Measurements from ENCODE around the gene CLIC5.

The CLIC5 gene

DNA sequence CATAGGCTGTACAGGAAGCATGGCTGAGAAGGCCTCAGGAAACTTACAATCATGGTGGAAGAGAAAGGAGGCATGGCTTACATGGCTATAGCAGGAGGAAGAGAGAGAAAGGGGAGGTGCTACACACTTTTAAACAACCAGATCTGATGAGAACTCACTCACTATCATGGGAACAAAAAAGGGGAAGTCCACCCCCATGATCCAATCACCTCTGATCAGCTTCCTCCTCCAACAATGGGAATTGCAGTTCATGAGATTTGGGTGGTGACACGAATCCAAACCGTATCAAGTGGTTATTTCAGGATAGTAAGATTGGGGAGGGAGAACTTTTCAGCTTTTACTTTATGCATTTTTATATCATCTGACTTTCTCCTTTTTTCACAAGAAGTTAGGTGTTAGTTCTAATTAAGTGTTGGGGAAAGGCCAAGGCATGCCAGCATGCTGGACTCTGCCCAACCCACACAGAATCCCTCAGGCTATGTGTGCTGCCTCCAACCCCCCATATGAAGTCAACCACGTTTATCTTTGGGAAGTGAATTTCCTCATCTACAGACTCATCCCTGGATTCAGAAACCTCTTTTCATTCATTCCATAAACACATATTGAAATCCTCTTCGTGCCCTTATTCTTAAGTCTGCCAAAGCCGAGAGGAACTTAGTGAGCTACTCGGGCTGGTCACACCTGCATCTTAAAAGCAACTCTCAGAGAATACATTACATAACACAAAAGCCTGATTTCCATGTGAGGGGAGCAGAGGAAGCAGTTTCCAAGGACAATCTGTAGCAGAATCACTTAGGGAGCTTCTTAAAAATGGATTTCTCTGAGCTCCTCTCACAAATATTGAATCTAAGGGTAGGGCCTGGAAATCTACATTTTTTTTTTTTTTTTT lies 16.7 kb upstream of the CLIC5 start:
- DNase-seq = no peak

DNA sequence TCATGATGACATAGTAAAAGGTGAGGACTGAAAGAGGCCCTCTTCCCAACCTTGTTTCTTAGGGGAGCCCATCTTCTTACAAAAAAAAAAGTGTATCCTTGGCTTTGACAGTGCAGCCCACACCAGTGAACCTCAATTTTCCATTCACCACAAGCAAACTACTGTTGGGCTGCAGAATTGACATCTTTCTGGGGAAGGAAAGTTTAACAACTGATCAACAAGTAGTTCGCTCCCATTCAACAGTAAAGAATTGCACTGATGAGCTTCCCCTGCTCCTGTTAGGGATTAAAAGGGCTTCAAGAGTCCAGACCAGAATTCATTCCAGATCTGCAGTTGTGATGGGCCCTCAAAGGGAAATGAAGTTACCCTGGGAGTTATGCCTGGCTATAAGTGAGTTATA lies 13.9 kb upstream of the CLIC5 start:
- DNase-seq = no peak

DNA sequence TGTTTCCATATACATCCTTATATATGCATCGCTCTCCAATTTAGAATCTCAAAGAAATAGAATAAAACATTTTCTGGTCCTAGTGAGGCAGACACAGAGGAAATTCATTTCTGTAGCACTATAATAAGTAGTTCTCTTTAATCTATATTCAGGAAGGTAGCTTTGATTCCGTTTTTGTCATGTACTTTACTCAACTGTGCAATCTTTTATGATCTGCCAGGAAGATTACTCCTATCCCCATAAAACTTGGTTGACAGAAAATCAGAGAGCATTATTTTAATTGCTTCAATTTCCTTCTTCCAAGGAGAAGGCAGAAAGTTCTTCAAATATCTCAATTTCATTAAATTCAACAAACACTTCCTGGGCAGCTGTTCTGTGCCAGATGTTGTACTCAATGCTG lies 10.6 kb upstream of the CLIC5 start:
- no peak for DNase-seq

- DNase-seq = no peak
Observed at GRCh38 chr6:46025573-46025972, 9.9 kb upstream of the CLIC5 start.

GRCh38 chr6:46024124-46024769 lies 8.6 kb upstream of the CLIC5 start:
- DNase-seq = no peak

DNA sequence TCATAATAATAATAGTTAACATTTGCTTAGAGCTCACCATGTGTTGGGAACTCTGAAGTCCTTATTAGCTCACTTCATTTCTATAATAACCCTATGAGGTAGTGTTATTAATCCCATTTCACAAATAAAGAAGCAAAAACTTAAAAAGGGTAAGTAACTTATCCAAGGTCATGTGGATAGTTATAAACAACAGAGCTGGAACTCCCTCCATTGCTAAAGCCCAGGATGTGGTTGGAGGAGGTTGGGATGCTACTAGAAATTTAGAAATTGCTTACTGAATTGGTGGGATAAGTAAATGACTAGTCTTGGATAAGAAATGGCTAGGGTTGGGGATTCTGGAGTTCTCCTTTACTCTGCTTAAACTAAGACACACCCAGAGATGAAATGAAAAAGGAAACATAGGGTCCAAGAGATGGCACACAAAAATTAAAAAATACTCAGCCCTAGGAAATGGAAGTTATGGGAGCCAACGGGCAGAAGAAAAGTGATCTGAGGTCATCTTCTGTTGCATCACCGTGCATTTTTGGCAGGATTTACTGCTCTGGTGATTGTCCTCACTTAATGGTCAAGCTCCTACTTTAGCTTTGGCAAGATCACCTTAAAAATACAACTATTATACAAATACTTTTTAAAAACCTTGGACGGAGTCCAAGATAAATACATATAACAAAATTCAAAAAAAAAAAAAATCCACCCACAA lies 7.7 kb upstream of the CLIC5 start:
- no peak for DNase-seq

- DNase-seq = peak; percentile 5
Observed at GRCh38 chr6:46022106-46022948, 6.7 kb upstream of the CLIC5 start.

GRCh38 chr6:46017726-46018125 lies 2.1 kb upstream of the CLIC5 start:
- DNase-seq = no peak

GRCh38 chr6:46016063-46016608 lies 476 bp upstream of the CLIC5 start:
- no peak for DNase-seq

GRCh38 chr6:46014511-46015118 lies 1.0 kb downstream of the CLIC5 start:
- peak; percentile 7 for DNase-seq

GRCh38 chr6:46014046-46014445 lies 1.6 kb downstream of the CLIC5 start:
- no peak for DNase-seq

DNA sequence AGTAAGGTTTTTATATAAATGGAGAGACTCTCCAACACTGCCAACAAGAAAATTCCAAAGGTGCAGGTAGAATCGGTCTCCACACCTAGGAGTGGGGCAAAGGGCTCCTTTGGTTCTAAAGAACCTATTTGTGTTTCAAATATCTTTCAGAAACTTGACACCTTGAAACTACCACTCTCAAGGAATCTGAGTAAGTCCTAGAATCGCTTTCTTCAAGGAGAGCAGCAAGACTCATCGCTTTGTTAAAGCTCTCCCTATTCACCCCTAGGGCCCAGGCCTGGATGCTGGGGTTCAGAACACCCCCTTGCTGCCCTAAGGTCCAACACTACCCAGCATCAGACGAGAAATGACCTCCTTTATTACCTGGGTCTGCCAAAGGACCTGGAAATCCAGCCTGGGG lies 2.0 kb downstream of the CLIC5 start:
- DNase-seq = no peak

GRCh38 chr6:46012834-46013233 lies 2.8 kb downstream of the CLIC5 start:
- no peak for DNase-seq

GRCh38 chr6:46011188-46012085 lies 4.2 kb downstream of the CLIC5 start:
- DNase-seq = peak; percentile 68

GRCh38 chr6:46010771-46011170 lies 4.9 kb downstream of the CLIC5 start:
- DNase-seq = peak; percentile 37

- no peak for DNase-seq
Observed at GRCh38 chr6:46010270-46010669, 5.4 kb downstream of the CLIC5 start.

GRCh38 chr6:46002264-46002663 lies 13.4 kb downstream of the CLIC5 start:
- DNase-seq = no peak

GRCh38 chr6:46000905-46001304 lies 14.8 kb downstream of the CLIC5 start:
- no peak for DNase-seq

GRCh38 chr6:45998524-45998923 lies 17.1 kb downstream of the CLIC5 start:
- DNase-seq = no peak

DNA sequence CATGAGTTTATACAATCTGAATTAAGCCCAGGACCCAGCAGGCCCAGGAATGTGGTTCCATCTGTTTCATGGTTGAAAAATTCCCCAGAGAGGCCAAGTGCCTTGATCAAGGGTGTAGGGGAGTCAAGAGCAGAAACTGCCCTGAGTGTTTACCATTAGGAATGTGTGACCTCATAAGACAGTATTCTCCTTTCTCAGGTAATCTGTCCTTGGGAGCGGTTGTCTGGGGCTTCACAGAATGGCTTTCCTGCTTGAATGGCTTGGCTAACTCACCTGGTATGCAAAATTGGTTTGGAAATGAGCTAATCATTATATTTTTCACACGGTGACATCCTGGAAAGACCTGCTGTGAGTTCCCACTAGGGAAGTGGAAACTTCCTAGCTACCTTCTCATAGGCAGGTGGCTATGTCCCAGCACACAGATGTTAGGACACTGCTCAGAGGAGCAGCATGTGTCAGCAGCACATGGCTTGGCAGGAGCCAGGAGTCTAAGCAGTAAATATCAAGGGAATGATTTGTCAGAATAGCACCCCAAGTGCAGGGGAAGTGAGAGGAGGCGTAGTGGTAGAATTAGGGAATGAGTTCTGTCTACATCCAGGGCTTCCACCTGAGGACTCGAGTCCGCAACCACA lies 17.7 kb downstream of the CLIC5 start:
- DNase-seq = no peak

DNA sequence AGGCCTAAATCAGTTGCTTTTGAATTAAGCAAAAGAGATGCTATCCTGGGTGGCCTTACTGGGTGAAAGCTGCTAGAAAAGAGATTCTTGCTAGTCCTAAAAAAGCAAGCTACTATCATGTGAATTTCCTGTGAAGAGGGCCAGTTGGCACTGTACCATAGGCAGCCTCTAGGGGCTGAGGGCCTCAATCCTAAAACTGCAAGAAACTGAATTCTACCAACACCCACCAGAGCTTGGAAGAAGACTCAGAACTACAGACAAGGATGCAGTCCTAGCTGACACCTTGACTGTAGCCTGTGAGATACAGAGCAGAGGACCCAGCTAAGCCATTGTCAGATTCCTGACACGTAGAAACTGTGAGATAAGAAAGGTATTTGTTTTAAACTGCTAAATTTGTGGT lies 24.5 kb downstream of the CLIC5 start:
- no peak for DNase-seq

Data from stimulated activated CD4-positive, alpha-beta T cell treated with anti-CD3 and anti-CD28 coated beads, Interleukin-1b, Interleukin-23, amount 100 ng/mL, for 48 hours (primary cell).